Common myeloid progenitor, CD34-positive (primary cell): ENCODE data around the gene WFS1.

Source experiments
- CTCF ChIA-PET: fragments of 350-600 bp; sonication (Branson Sonifier 250); formaldehyde crosslinking; loops from one replicate; lab custom pipeline; 2021; ENCODE audit warnings: antibody characterized with exemption; lab: Charles Lee
- POLR2A ChIA-PET: fragments of 350-600 bp; sonication (Branson Sonifier 250); formaldehyde crosslinking; loops from one replicate; lab custom pipeline; 2021; ENCODE audit warnings: antibody characterized with exemption; lab: Charles Lee
- DNase-seq, 3 donors: peaks; one replicate each; pipeline versions ENCODE4 v3.0.0 to v3.0.0-alpha.2; 2013
- H3K27ac ChIP-seq, 2 experiments: 1 replicate in 1 of 2; 2 replicates in 1 of 2; pipeline ENCODE4 v1.7.0; 2013; ENCODE audit warnings: inconsistent platforms in 2 of 2, low read length in 2 of 2, mild to moderate bottlenecking in 2 of 2, low read depth in 1 of 2, moderate library complexity in 1 of 2; ENCODE audit not compliant: severe bottlenecking in 2 of 2, insufficient read depth in 1 of 2, poor library complexity in 1 of 2
- H3K27me3 ChIP-seq, 5 experiments: replicated peaks in 2 of 5; 1 replicate in 3 of 5; 2 replicates in 2 of 5; pipeline versions ENCODE4 v1.6.1 to v1.7.0; 2013; ENCODE audit warnings: low read length in 4 of 5, mild to moderate bottlenecking in 2 of 5, moderate library complexity in 2 of 5, inconsistent platforms in 1 of 5; ENCODE audit not compliant: insufficient read depth in 5 of 5, control insufficient read depth in 4 of 5
- H3K36me3 ChIP-seq, 4 experiments: 1 replicate in 2 of 4; 2 replicates in 2 of 4; pipeline versions ENCODE4 v1.6.1 to v1.7.0; 2013; ENCODE audit warnings: low read length in 3 of 4, control low read depth in 1 of 4, mild to moderate bottlenecking in 1 of 4; ENCODE audit not compliant: control insufficient read depth in 4 of 4, insufficient read depth in 4 of 4
- H3K4me1 ChIP-seq, 4 experiments: 1 replicate in 3 of 4; 2 replicates in 1 of 4; pipeline versions ENCODE4 v1.6.1 to v1.7.1; 2013; ENCODE audit warnings: low read length in 3 of 4, mild to moderate bottlenecking in 3 of 4, control low read depth in 1 of 4, inconsistent platforms in 1 of 4, moderate library complexity in 1 of 4; ENCODE audit not compliant: control insufficient read depth in 4 of 4, insufficient read depth in 4 of 4; ENCODE audit errors: control extremely low read depth in 1 of 4
- H3K4me3 ChIP-seq, 7 experiments: 1 replicate in 4 of 7; 2 replicates in 3 of 7; pipeline versions ENCODE4 v1.5.1 to v1.7.0; 2013; ENCODE audit warnings: mild to moderate bottlenecking in 7 of 7, low read length in 6 of 7, moderate library complexity in 6 of 7, inconsistent platforms in 2 of 7, low read depth in 2 of 7, control low read depth in 1 of 7; ENCODE audit not compliant: insufficient read depth in 4 of 7, control insufficient read depth in 1 of 7; ENCODE audit errors: extremely low read depth in 1 of 7
- H3K9me3 ChIP-seq, 5 experiments: 1 replicate in 4 of 5; 2 replicates in 1 of 5; pipeline versions ENCODE4 v1.6.1 to v1.7.1; 2013; ENCODE audit warnings: low read length in 4 of 5, mild to moderate bottlenecking in 2 of 5, inconsistent platforms in 1 of 5, low read depth in 1 of 5, moderate library complexity in 1 of 5; ENCODE audit not compliant: control insufficient read depth in 4 of 5, insufficient read depth in 2 of 5; ENCODE audit errors: control extremely low read depth in 1 of 5
- WGBS: methylation state at CpG from one replicate; pipeline ENCODE4 v1.1.5; 2013; ENCODE audit not compliant: insufficient coverage; 5-methylcytosine and 5-hydroxymethylcytosine counted together

WFS1 gene

GRCh38 chr4:6319530-6320150 lies 50.0 kb downstream of the WFS1 start:
- no peak for DNase-seq
- Histone ChIP-seq H3K36me3 (no peaks in the 10 kb centered on the region), H3K9me3 (peaks cover 0 to 15% (median 5%) of the 10 kb centered on the region in 5 experiments), H3K4me1 (peaks cover 0 to 12% (median 11%) of the 10 kb centered on the region in 4 experiments), H3K4me3 (no peak overlapping the region), H3K27ac (no peak overlapping the region), H3K27me3 (peaks cover 0 to 65% (median 14%) of the 10 kb centered on the region in 5 experiments)
- ChIA-PET CTCF (interaction anchor here (2.9 to 18.4 kb wide), 3 partner anchors 11 to 69 kb away, joined by 14 to 452 read pairs (median 15); partner anchors contain the start of gene WFS1), POLR2A (no interaction called here)
- 87% methylated on average over 9 of the region's 12 CpGs for WGBS

GRCh38 chr4:6320663-6321062 lies 51.0 kb downstream of the WFS1 start:
- WGBS, result 86% methylated on average over 5 of the region's 6 CpGs
- Histone ChIP-seq H3K27me3 (peaks cover 0 to 68% (median 16%) of the 10 kb centered on the region in 5 experiments), H3K27ac (no peak overlapping the region), H3K4me1 (peaks cover 0 to 23% (median 20%) of the 10 kb centered on the region in 4 experiments), H3K4me3 (no peak overlapping the region), H3K36me3 (no peaks in the 10 kb centered on the region), H3K9me3 (peaks cover 0 to 15% (median 5%) of the 10 kb centered on the region in 5 experiments)
- ChIA-PET POLR2A (no interaction called here), CTCF (interaction anchor here (2.9 to 18.4 kb wide), 3 partner anchors 10 to 70 kb away, joined by 14 to 452 read pairs (median 15); partner anchors contain the start of gene WFS1)
- no peak for DNase-seq

- no peak overlapping the region for H3K4me3 ChIP-seq
- POLR2A ChIA-PET, result no interaction called here
- peaks cover 0 to 23% (median 20%) of the 10 kb centered on the region in 4 experiments for H3K4me1 ChIP-seq
- 100% methylated on average over 1 of the region's 2 CpGs for WGBS
- H3K27ac ChIP-seq, result no peak overlapping the region
- CTCF ChIA-PET, result interaction anchor here (2.9 to 18.4 kb wide), 3 partner anchors 10 to 71 kb away, joined by 14 to 452 read pairs (median 15); partner anchors contain the start of gene WFS1
- no peak for DNase-seq
- H3K36me3 ChIP-seq, result no peaks in the 10 kb centered on the region
- H3K27me3 ChIP-seq, result peaks cover 0 to 74% (median 16%) of the 10 kb centered on the region in 5 experiments
- H3K9me3 ChIP-seq, result peaks cover 0 to 15% (median 5%) of the 10 kb centered on the region in 5 experiments
These were observed 51.7 kb downstream of the WFS1 start for GRCh38 chr4:6321361-6321760.

- no peak overlapping the region for H3K27ac ChIP-seq
- H3K4me1 ChIP-seq, result peaks cover 0 to 23% (median 20%) of the 10 kb centered on the region in 4 experiments
- peaks cover 0 to 15% (median 5%) of the 10 kb centered on the region in 5 experiments for H3K9me3 ChIP-seq
- ChIA-PET CTCF (interaction anchor here (2.9 to 18.4 kb wide), 5 partner anchors 9 to 73 kb away, joined by 14 to 452 read pairs (median 18); partner anchors contain the start of gene WFS1), POLR2A (no interaction called here)
- H3K27me3 ChIP-seq, result peaks cover 0 to 69% (median 16%) of the 10 kb centered on the region in 5 experiments
- no peak for DNase-seq
- WGBS, result 95% methylated on average over 23 of the region's 23 CpGs
- H3K4me3 ChIP-seq, result no peak overlapping the region
- H3K36me3 ChIP-seq, result no peaks in the 10 kb centered on the region
These were observed 52.6 kb downstream of the WFS1 start for GRCh38 chr4:6322067-6322760.

- peaks cover 0 to 68% (median 16%) of the 10 kb centered on the region in 5 experiments for H3K27me3 ChIP-seq
- H3K4me3 ChIP-seq, result no peak overlapping the region
- peaks cover 0 to 15% (median 5%) of the 10 kb centered on the region in 5 experiments for H3K9me3 ChIP-seq
- no peak overlapping the region for H3K27ac ChIP-seq
- CTCF ChIA-PET, result interaction anchor here (3.8 to 18.4 kb wide), 4 partner anchors 8 to 74 kb away, joined by 14 to 452 read pairs (median 182); partner anchors contain the start of gene WFS1
- DNase-seq, result peak; percentile 20 to 64 (median 63)
- no peaks in the 10 kb centered on the region for H3K36me3 ChIP-seq
- POLR2A ChIA-PET, result no interaction called here
- peaks cover 0 to 23% (median 20%) of the 10 kb centered on the region in 4 experiments for H3K4me1 ChIP-seq
- WGBS, result 70% methylated on average over 33 of the region's 33 CpGs
These were observed 53.3 kb downstream of the WFS1 start for GRCh38 chr4:6322761-6323566.

- DNase-seq, result peak; percentile 9 to 43 (median 36)
- CTCF ChIA-PET, result interaction anchor here (1.5 to 18.4 kb wide), 5 partner anchors 12 to 75 kb away, joined by 4 to 452 read pairs (median 18); partner anchors contain the start of gene WFS1
- no peaks in the 10 kb centered on the region for H3K36me3 ChIP-seq
- no peak overlapping the region for H3K27ac ChIP-seq
- WGBS, result 28% methylated on average over 8 of the region's 15 CpGs
- peaks cover 0 to 23% (median 20%) of the 10 kb centered on the region in 4 experiments for H3K4me1 ChIP-seq
- peaks cover 0 to 76% (median 21%) of the 10 kb centered on the region in 5 experiments for H3K27me3 ChIP-seq
- peaks cover 0 to 15% (median 5%) of the 10 kb centered on the region in 5 experiments for H3K9me3 ChIP-seq
- POLR2A ChIA-PET, result interaction anchor here (1.1 kb wide), 1 partner anchor 46 kb away, joined by 3 read pairs; no protein-coding TSS in a partner anchor
- H3K4me3 ChIP-seq, result peak overlapping the region in 2 of 7 experiments; percentile 30 to 39
These were observed 54.9 kb downstream of the WFS1 start for GRCh38 chr4:6324461-6324998.
